NCI-H446 (cell line): ENCODE data around the gene LRRC25.
"Not testable (repeated sequence)": the region's sequence is repeated elsewhere in the genome, so short reads cannot be mapped to it uniquely, and the experiment has no call there.

Source experiments
- DNase-seq, 2 experiments: peaks; one replicate each; lab custom pipeline; 2025; lab: John Stamatoyannopoulos, UW

Gene LRRC25

GRCh38 chr19:18380843-18381242, 16.6 kb downstream of the LRRC25 start:
- DNase-seq, result no peak

GRCh38 chr19:18379803-18380747, 17.3 kb downstream of the LRRC25 start:
- peak in 1 of 2 experiments; percentile 41 for DNase-seq

GRCh38 chr19:18377026-18377425, 20.4 kb downstream of the LRRC25 start:
- no peak for DNase-seq

GRCh38 chr19:18373892-18374629, 23.4 kb downstream of the LRRC25 start:
- no peak for DNase-seq

- no peak for DNase-seq
Observed at GRCh38 chr19:18373407-18373891, 24.0 kb downstream of the LRRC25 start.

GRCh38 chr19:18368504-18369222, 28.8 kb downstream of the LRRC25 start:
- no peak for DNase-seq

- no peak for DNase-seq
Observed at GRCh38 chr19:18366021-18366435, 31.4 kb downstream of the LRRC25 start.

GRCh38 chr19:18364826-18365528, 32.4 kb downstream of the LRRC25 start:
- peak; percentile 18 to 30 for DNase-seq

GRCh38 chr19:18364277-18364825, 33.1 kb downstream of the LRRC25 start:
- not testable (repeated sequence) for DNase-seq

- DNase-seq, result no peak
Observed at GRCh38 chr19:18363787-18364186, 33.6 kb downstream of the LRRC25 start.

- DNase-seq, result no peak
Observed at GRCh38 chr19:18362934-18363542, 34.4 kb downstream of the LRRC25 start.

- DNase-seq, result no peak
Observed at GRCh38 chr19:18361646-18362045, 35.8 kb downstream of the LRRC25 start.

- no peak for DNase-seq
Observed at GRCh38 chr19:18357041-18357440, 40.4 kb downstream of the LRRC25 start.

GRCh38 chr19:18354743-18355142, 42.7 kb downstream of the LRRC25 start:
- DNase-seq, result not testable (repeated sequence)

GRCh38 chr19:18353378-18354005, 43.9 kb downstream of the LRRC25 start:
- no peak for DNase-seq

GRCh38 chr19:18351544-18351943, 45.9 kb downstream of the LRRC25 start:
- no peak for DNase-seq

- no peak for DNase-seq
Observed at GRCh38 chr19:18350490-18350889, 46.9 kb downstream of the LRRC25 start.

- peak; percentile 5 to 26 for DNase-seq
Observed at GRCh38 chr19:18349524-18350128, 47.8 kb downstream of the LRRC25 start.

GRCh38 chr19:18348818-18349339, 48.5 kb downstream of the LRRC25 start:
- DNase-seq, result not testable (repeated sequence)
